Measurements from ENCODE around the gene DCST2.

DCST2 gene

GRCh38 chr1:154973344-154974101 lies 60.1 kb downstream of the DCST2 start:
- peak overlapping the region; percentile 56 to 86 for H3K4me3 ChIP-seq (ENCODE audit: low read length in 2 of 2)

GRCh38 chr1:154972517-154973343 lies 60.9 kb downstream of the DCST2 start:
- Histone ChIP-seq H3K18ac (ENCODE audit: low read length) (peak overlapping the region; percentile 82), H2BK12ac (ENCODE audit: low read length) (no peak overlapping the region), H3K79me1 (ENCODE audit: low read depth, low read length) (peaks cover 9% of the 10 kb centered on the region), H3K27me3 (ENCODE audit: control insufficient read depth in 3 of 3, insufficient read depth in 3 of 3, low read depth in 1 of 3, low read length in 3 of 3) (no peaks in the 10 kb centered on the region), H4K91ac (ENCODE audit: low read depth, low read length, poor library complexity) (no peak overlapping the region), H3K4me3 (ENCODE audit: low read length in 2 of 2) (peak overlapping the region; percentile 46 to 56), H3K4me2 (ENCODE audit: insufficient read depth, low read length, poor library complexity, severe bottlenecking) (peak overlapping the region; percentile 46), H3K9ac (ENCODE audit: low read depth, low read length, poor library complexity) (no peak overlapping the region), H2AFZ (ENCODE audit: low read length) (peak overlapping the region; percentile 9), H2BK120ac (ENCODE audit: low read depth, low read length) (no peak overlapping the region), H3K14ac (ENCODE audit: low read length) (no peak overlapping the region), H3K4ac (ENCODE audit: low read length) (no peak overlapping the region), H3K4me1 (ENCODE audit: control insufficient read depth in 2 of 2, insufficient read depth in 1 of 2, low read depth in 1 of 2, low read length in 2 of 2) (peaks cover 29 to 41% of the 10 kb centered on the region in 2 donors), H2BK15ac (ENCODE audit: low read length) (no peak overlapping the region), H4K8ac (ENCODE audit: low read depth, low read length) (no peak overlapping the region), H3K9me3 (replicated peaks in 1 of 2; ENCODE audit: control insufficient read depth in 2 of 2, insufficient read depth in 1 of 2, low read depth in 1 of 2, low read length in 2 of 2) (no peaks in the 10 kb centered on the region), H3K27ac (replicated peaks; ENCODE audit: low read length) (peak overlapping the region; percentile 98), H2AK5ac (ENCODE audit: low read depth, low read length) (no peak overlapping the region), H3K36me3 (replicated peaks in 1 of 2; ENCODE audit: control insufficient read depth in 2 of 2, insufficient read depth in 2 of 2, low read length in 2 of 2) (peaks cover 2 to 30% of the 10 kb centered on the region in 2 donors), H3K23ac (ENCODE audit: low read depth, low read length, poor library complexity) (no peak overlapping the region), H2BK5ac (ENCODE audit: low read length) (no peak overlapping the region)
- no CpG with 5 or more reads among the region's 18 CpGs for WGBS, 2 donors (ENCODE audit: extremely low coverage in 2 of 2, insufficient read length in 2 of 2, insufficient replicate concordance in 1 of 2)
- peak; percentile 73 for DNase-seq (ENCODE audit: low spot score)

More at GRCh38 chr1:154973344-154974101, 60.1 kb downstream of the DCST2 start:
- peaks cover 6 to 30% of the 10 kb centered on the region in 2 donors for H3K36me3 ChIP-seq (replicated peaks in 1 of 2; ENCODE audit: control insufficient read depth in 2 of 2, insufficient read depth in 2 of 2, low read length in 2 of 2)
- no peak overlapping the region for H3K4ac ChIP-seq (ENCODE audit: low read length)
- H3K27me3 ChIP-seq (ENCODE audit: control insufficient read depth in 3 of 3, insufficient read depth in 3 of 3, low read depth in 1 of 3, low read length in 3 of 3), result no peaks in the 10 kb centered on the region
- peak overlapping the region; percentile 71 for H2BK5ac ChIP-seq (ENCODE audit: low read length)
- peak overlapping the region; percentile 88 for H3K18ac ChIP-seq (ENCODE audit: low read length)
- no peak overlapping the region for H4K91ac ChIP-seq (ENCODE audit: low read depth, low read length, poor library complexity)
- H4K8ac ChIP-seq (ENCODE audit: low read depth, low read length), result no peak overlapping the region
- H3K23ac ChIP-seq (ENCODE audit: low read depth, low read length, poor library complexity), result no peak overlapping the region
- no peak overlapping the region for H2AK5ac ChIP-seq (ENCODE audit: low read depth, low read length)
- no peak overlapping the region for H3K14ac ChIP-seq (ENCODE audit: low read length)
- peak; percentile 97 for DNase-seq (ENCODE audit: low spot score)
- peak overlapping the region; percentile 89 for H2AFZ ChIP-seq (ENCODE audit: low read length)
- no peak overlapping the region for H2BK15ac ChIP-seq (ENCODE audit: low read length)
- H2BK120ac ChIP-seq (ENCODE audit: low read depth, low read length), result no peak overlapping the region
- no peak overlapping the region for H2BK12ac ChIP-seq (ENCODE audit: low read length)
- no CpG with 5 or more reads among the region's 37 CpGs for WGBS, 2 donors (ENCODE audit: extremely low coverage in 2 of 2, insufficient read length in 2 of 2, insufficient replicate concordance in 1 of 2)
- peaks cover 29 to 41% of the 10 kb centered on the region in 2 donors for H3K4me1 ChIP-seq (ENCODE audit: control insufficient read depth in 2 of 2, insufficient read depth in 1 of 2, low read depth in 1 of 2, low read length in 2 of 2)
- peaks cover 5% of the 10 kb centered on the region for H3K79me1 ChIP-seq (ENCODE audit: low read depth, low read length)
- H3K9me3 ChIP-seq (replicated peaks in 1 of 2; ENCODE audit: control insufficient read depth in 2 of 2, insufficient read depth in 1 of 2, low read depth in 1 of 2, low read length in 2 of 2), result no peaks in the 10 kb centered on the region
- H3K4me2 ChIP-seq (ENCODE audit: insufficient read depth, low read length, poor library complexity, severe bottlenecking), result peak overlapping the region; percentile 50
- H3K9ac ChIP-seq (ENCODE audit: low read depth, low read length, poor library complexity), result peak overlapping the region; percentile 26
- H3K27ac ChIP-seq (replicated peaks; ENCODE audit: low read length), result peak overlapping the region; percentile 98

- Histone ChIP-seq H3K4me3 (ENCODE audit: low read length in 2 of 2) (no peak overlapping the region), H2BK120ac (ENCODE audit: low read depth, low read length) (no peak overlapping the region), H3K27ac (replicated peaks; ENCODE audit: low read length) (peak overlapping the region; percentile 98), H2BK5ac (ENCODE audit: low read length) (no peak overlapping the region), H4K8ac (ENCODE audit: low read depth, low read length) (no peak overlapping the region), H3K9me3 (replicated peaks in 1 of 2; ENCODE audit: control insufficient read depth in 2 of 2, insufficient read depth in 1 of 2, low read depth in 1 of 2, low read length in 2 of 2) (no peaks in the 10 kb centered on the region), H3K4me1 (ENCODE audit: control insufficient read depth in 2 of 2, insufficient read depth in 1 of 2, low read depth in 1 of 2, low read length in 2 of 2) (peaks cover 29 to 41% of the 10 kb centered on the region in 2 donors), H2BK15ac (ENCODE audit: low read length) (no peak overlapping the region), H4K91ac (ENCODE audit: low read depth, low read length, poor library complexity) (no peak overlapping the region), H3K79me1 (ENCODE audit: low read depth, low read length) (peaks cover 9% of the 10 kb centered on the region), H3K4ac (ENCODE audit: low read length) (no peak overlapping the region), H3K23ac (ENCODE audit: low read depth, low read length, poor library complexity) (no peak overlapping the region), H2BK12ac (ENCODE audit: low read length) (no peak overlapping the region), H3K36me3 (replicated peaks in 1 of 2; ENCODE audit: control insufficient read depth in 2 of 2, insufficient read depth in 2 of 2, low read length in 2 of 2) (peaks cover 4 to 31% of the 10 kb centered on the region in 2 donors), H2AK5ac (ENCODE audit: low read depth, low read length) (no peak overlapping the region), H3K18ac (ENCODE audit: low read length) (no peak overlapping the region), H2AFZ (ENCODE audit: low read length) (peak overlapping the region; percentile 9), H3K4me2 (ENCODE audit: insufficient read depth, low read length, poor library complexity, severe bottlenecking) (peak overlapping the region; percentile 41), H3K14ac (ENCODE audit: low read length) (no peak overlapping the region), H3K27me3 (ENCODE audit: control insufficient read depth in 3 of 3, insufficient read depth in 3 of 3, low read depth in 1 of 3, low read length in 3 of 3) (no peaks in the 10 kb centered on the region), H3K9ac (ENCODE audit: low read depth, low read length, poor library complexity) (no peak overlapping the region)
- DNase-seq (ENCODE audit: low spot score), result no peak
- WGBS, 2 donors (ENCODE audit: extremely low coverage in 2 of 2, insufficient read length in 2 of 2, insufficient replicate concordance in 1 of 2), result no CpG with 5 or more reads among the region's 3 CpGs
Measured at GRCh38 chr1:154972213-154972516, 61.4 kb downstream of the DCST2 start.

Measured in neuronal stem cell (in vitro differentiated cells).